ENCODE measurements around the gene STK16.
"Not testable (repeated sequence)": the region's sequence is repeated elsewhere in the genome, so short reads cannot be mapped to it uniquely, and the experiment has no call there.

STK16 gene

DNA sequence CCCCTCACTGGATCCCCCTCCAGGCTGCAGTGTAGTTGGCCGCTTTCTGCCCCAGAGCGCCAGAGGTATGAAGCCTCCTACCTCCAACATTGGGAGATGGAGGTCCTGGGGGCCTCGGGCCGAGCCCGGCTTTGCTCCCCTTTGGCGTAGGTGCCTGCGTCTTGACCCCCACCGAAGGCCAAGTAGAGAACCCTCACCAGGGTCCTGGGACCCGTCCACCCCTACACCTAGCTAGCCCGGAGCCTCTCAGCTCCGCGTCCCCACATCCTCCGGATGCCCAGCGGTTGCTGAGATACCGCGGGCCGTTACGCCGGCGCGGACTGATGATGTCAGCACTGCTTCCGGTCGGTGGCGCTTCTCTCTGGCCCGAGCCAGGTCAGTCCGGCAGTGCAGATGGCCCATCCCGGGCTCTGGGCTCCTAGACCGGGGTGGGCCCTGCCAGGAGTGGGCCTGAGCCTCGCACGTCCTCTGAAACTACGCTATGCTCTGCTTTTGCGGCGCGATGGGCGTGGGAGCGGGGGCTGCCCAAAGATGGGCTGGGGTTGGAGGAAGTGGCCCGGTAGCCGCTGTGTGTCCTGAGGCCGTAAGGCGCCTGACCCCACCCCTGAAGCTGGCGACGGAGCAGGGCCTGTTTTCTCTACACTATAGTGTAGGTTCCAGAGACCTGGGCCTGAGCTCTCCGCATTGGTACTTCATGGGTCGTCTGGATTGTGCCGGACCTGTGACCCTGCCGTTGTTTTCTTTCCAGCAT, at the start of gene STK16, which contains the start of gene GLB1L:
TSS of gene STK16 (plus strand) at position 332 of the 751 bp plus-strand sequence. CDS start 521 bp downstream, outside the sequence.
TSS of gene GLB1L (minus strand) at position 297 of the 751 bp plus-strand sequence. CDS start 1,871 bp downstream, outside the sequence.
- peaks cover 9% of the 10 kb centered on the region for H3K36me3 ChIP-seq (ENCODE audit: control insufficient read depth, insufficient read depth, low read length)
- peak within 1 kb of the TSS; percentile 79 for H3K9ac ChIP-seq (ENCODE audit: low read depth, low read length)
- H3K4me1 ChIP-seq (ENCODE audit: control insufficient read depth, insufficient read depth, low read length), result peaks cover 7% of the 10 kb centered on the region
- no peaks in the 10 kb centered on the region for H3K27me3 ChIP-seq (ENCODE audit: control insufficient read depth, insufficient read depth, low read length)
- H3K9me3 ChIP-seq (ENCODE audit: control insufficient read depth, insufficient read depth, low read length), result no peaks in the 10 kb centered on the region
- H3K4me3 ChIP-seq (ENCODE audit: low read depth, low read length), result peak within 1 kb of the TSS; percentile 85

GRCh38 chr2:219197388-219197787, 47.9 kb upstream of the STK16 start:
- no peaks in the 10 kb centered on the region for H3K9me3 ChIP-seq (ENCODE audit: control insufficient read depth, insufficient read depth, low read length)
- no peaks in the 10 kb centered on the region for H3K36me3 ChIP-seq (ENCODE audit: control insufficient read depth, insufficient read depth, low read length)
- H3K4me3 ChIP-seq (ENCODE audit: low read depth, low read length), result no peak overlapping the region
- H3K4me1 ChIP-seq (ENCODE audit: control insufficient read depth, insufficient read depth, low read length), result no peaks in the 10 kb centered on the region
- no peaks in the 10 kb centered on the region for H3K27me3 ChIP-seq (ENCODE audit: control insufficient read depth, insufficient read depth, low read length)
- H3K9ac ChIP-seq (ENCODE audit: low read depth, low read length), result no peak overlapping the region

DNA sequence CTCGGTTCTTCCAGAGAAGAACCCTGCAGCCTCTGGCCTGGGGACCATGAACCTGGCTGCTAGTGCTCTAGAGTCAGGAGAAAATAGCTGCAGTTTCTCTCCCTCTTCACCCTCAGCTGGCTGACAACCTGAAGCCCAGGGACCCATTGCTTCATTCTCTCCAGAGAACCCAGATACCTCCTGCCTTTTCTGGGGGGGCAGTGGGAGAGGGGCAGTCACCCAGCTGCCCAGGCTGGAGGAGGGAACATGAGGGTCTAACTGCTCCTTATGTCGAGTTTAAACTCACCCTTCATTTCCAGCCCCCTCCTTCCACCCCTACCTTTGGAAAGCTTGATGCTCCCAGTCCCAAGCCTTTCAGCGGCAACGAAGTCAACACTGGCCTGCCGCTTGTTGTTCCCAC, 46.3 kb upstream of the STK16 start:
- Histone ChIP-seq H3K4me1 (ENCODE audit: control insufficient read depth, insufficient read depth, low read length) (no peaks in the 10 kb centered on the region), H3K9ac (ENCODE audit: low read depth, low read length) (no peak overlapping the region), H3K36me3 (ENCODE audit: control insufficient read depth, insufficient read depth, low read length) (no peaks in the 10 kb centered on the region), H3K27me3 (ENCODE audit: control insufficient read depth, insufficient read depth, low read length) (no peaks in the 10 kb centered on the region), H3K4me3 (ENCODE audit: low read depth, low read length) (no peak overlapping the region), H3K9me3 (ENCODE audit: control insufficient read depth, insufficient read depth, low read length) (no peaks in the 10 kb centered on the region)

- H3K27me3 ChIP-seq (ENCODE audit: control insufficient read depth, insufficient read depth, low read length), result no peaks in the 10 kb centered on the region
Observed at GRCh38 chr2:219199470-219200211, 45.6 kb upstream of the STK16 start.

GRCh38 chr2:219200502-219201326, 44.6 kb upstream of the STK16 start:
- not testable (repeated sequence) for H3K27me3 ChIP-seq (ENCODE audit: control insufficient read depth, insufficient read depth, low read length); H3K36me3 ChIP-seq (ENCODE audit: control insufficient read depth, insufficient read depth, low read length); H3K4me3 ChIP-seq (ENCODE audit: low read depth, low read length); H3K9me3 ChIP-seq (ENCODE audit: control insufficient read depth, insufficient read depth, low read length); H3K4me1 ChIP-seq (ENCODE audit: control insufficient read depth, insufficient read depth, low read length); H3K9ac ChIP-seq (ENCODE audit: low read depth, low read length)

More at GRCh38 chr2:219199470-219200211, 45.6 kb upstream of the STK16 start:
- H3K4me1 ChIP-seq (ENCODE audit: control insufficient read depth, insufficient read depth, low read length), result no peaks in the 10 kb centered on the region
- H3K9ac ChIP-seq (ENCODE audit: low read depth, low read length), result no peak overlapping the region
- no peaks in the 10 kb centered on the region for H3K36me3 ChIP-seq (ENCODE audit: control insufficient read depth, insufficient read depth, low read length)
- no peaks in the 10 kb centered on the region for H3K9me3 ChIP-seq (ENCODE audit: control insufficient read depth, insufficient read depth, low read length)
- H3K4me3 ChIP-seq (ENCODE audit: low read depth, low read length), result no peak overlapping the region

GRCh38 chr2:219201331-219201730, 43.9 kb upstream of the STK16 start:
- not testable (repeated sequence) for H3K9me3 ChIP-seq (ENCODE audit: control insufficient read depth, insufficient read depth, low read length); H3K27me3 ChIP-seq (ENCODE audit: control insufficient read depth, insufficient read depth, low read length); H3K4me1 ChIP-seq (ENCODE audit: control insufficient read depth, insufficient read depth, low read length); H3K4me3 ChIP-seq (ENCODE audit: low read depth, low read length); H3K9ac ChIP-seq (ENCODE audit: low read depth, low read length); H3K36me3 ChIP-seq (ENCODE audit: control insufficient read depth, insufficient read depth, low read length)

DNA sequence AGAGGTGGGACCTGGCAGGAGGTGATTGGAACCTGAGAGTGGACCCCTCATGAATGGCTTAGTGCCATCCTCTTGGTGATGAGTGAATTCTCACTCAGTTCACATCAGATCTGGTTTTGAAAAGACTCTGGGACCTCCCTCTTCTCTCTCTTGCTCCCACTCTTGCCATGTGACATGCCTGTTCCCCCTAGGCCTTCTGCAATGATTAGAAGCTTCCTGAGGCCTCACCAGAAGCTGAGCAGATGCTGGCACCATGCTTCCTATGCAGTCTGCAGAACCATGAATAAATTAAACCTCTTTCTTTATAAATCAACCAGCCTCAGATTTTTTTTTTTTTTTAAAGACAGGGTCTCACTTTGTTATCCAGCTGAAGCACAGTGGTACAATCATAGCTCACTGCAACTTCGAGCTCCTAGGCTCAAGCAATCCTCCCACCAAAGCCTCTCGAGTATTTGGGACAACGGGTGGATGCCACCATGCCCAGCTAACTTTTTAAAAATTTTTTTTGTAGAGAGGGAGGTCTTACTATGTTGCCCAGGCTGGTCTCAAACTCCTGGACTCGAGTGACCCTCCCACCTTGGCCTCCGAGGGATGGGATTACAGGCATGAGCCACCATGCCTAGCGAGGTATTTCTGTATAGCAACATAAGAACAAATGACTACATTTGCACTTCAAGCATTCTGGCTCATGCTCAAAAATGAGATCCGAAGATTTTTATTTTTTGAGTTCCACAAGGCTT, 40.7 kb upstream of the STK16 start:
- H3K4me3 ChIP-seq (ENCODE audit: low read depth, low read length), result no peak overlapping the region
- H3K36me3 ChIP-seq (ENCODE audit: control insufficient read depth, insufficient read depth, low read length), result peaks cover 9% of the 10 kb centered on the region
- no peak overlapping the region for H3K9ac ChIP-seq (ENCODE audit: low read depth, low read length)
- H3K4me1 ChIP-seq (ENCODE audit: control insufficient read depth, insufficient read depth, low read length), result peaks cover 5% of the 10 kb centered on the region
- no peaks in the 10 kb centered on the region for H3K27me3 ChIP-seq (ENCODE audit: control insufficient read depth, insufficient read depth, low read length)
- no peaks in the 10 kb centered on the region for H3K9me3 ChIP-seq (ENCODE audit: control insufficient read depth, insufficient read depth, low read length)

GRCh38 chr2:219205165-219205538, 40.1 kb upstream of the STK16 start:
- H3K36me3 ChIP-seq (ENCODE audit: control insufficient read depth, insufficient read depth, low read length), result peaks cover 12% of the 10 kb centered on the region
- no peak overlapping the region for H3K9ac ChIP-seq (ENCODE audit: low read depth, low read length)
- H3K27me3 ChIP-seq (ENCODE audit: control insufficient read depth, insufficient read depth, low read length), result no peaks in the 10 kb centered on the region
- no peak overlapping the region for H3K4me3 ChIP-seq (ENCODE audit: low read depth, low read length)
- H3K9me3 ChIP-seq (ENCODE audit: control insufficient read depth, insufficient read depth, low read length), result no peaks in the 10 kb centered on the region
- H3K4me1 ChIP-seq (ENCODE audit: control insufficient read depth, insufficient read depth, low read length), result peaks cover 5% of the 10 kb centered on the region

DNA sequence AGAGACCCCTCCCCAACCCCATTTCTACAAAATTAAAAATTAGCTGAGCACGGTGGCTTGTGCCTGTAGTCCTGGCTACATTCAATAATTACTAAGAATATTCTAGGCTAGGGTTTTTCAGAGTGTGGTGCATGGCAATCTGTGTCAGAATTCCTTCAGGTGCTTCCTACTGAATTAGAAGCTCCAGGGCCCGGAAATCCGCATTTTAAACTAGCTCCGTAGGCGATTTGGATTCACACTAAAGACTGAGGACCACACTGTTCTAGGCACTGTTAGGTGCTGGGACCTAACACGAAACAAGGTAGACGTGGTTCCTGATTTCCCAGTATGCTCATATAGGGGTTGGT, 39.3 kb upstream of the STK16 start:
- H3K9me3 ChIP-seq (ENCODE audit: control insufficient read depth, insufficient read depth, low read length), result no peaks in the 10 kb centered on the region
- H3K36me3 ChIP-seq (ENCODE audit: control insufficient read depth, insufficient read depth, low read length), result peaks cover 20% of the 10 kb centered on the region
- H3K9ac ChIP-seq (ENCODE audit: low read depth, low read length), result peak overlapping the region; percentile 85
- peaks cover 5% of the 10 kb centered on the region for H3K4me1 ChIP-seq (ENCODE audit: control insufficient read depth, insufficient read depth, low read length)
- H3K27me3 ChIP-seq (ENCODE audit: control insufficient read depth, insufficient read depth, low read length), result no peaks in the 10 kb centered on the region
- peak overlapping the region; percentile 93 for H3K4me3 ChIP-seq (ENCODE audit: low read depth, low read length)

- Histone ChIP-seq H3K9ac (ENCODE audit: low read depth, low read length) (peak within 1 kb of the TSS; percentile 85), H3K9me3 (ENCODE audit: control insufficient read depth, insufficient read depth, low read length) (no peaks in the 10 kb centered on the region), H3K4me3 (ENCODE audit: low read depth, low read length) (peak within 1 kb of the TSS; percentile 93), H3K4me1 (ENCODE audit: control insufficient read depth, insufficient read depth, low read length) (peaks cover 5% of the 10 kb centered on the region), H3K36me3 (ENCODE audit: control insufficient read depth, insufficient read depth, low read length) (peaks cover 20% of the 10 kb centered on the region), H3K27me3 (ENCODE audit: control insufficient read depth, insufficient read depth, low read length) (no peaks in the 10 kb centered on the region)
Observed at GRCh38 chr2:219206328-219207133, 38.7 kb upstream of the STK16 start, which contains the start of gene ZFAND2B. TSS of gene ZFAND2B (plus strand) at chr2:219206782. CDS start at chr2:219206988, 206 bp downstream.
